HG02885 (cell line): ENCODE measurements around the gene ABCC9.
"Not testable (repeated sequence)": the region's sequence is repeated elsewhere in the genome, so short reads cannot be mapped to it uniquely, and the experiment has no call there.

Experiments used
- ATAC-seq: cut with Tn5 transposase; IDR thresholded peaks from one replicate; pipeline ENCODE4 v1.9.1; 2021; ENCODE audit warnings: mild to moderate bottlenecking; ENCODE audit not compliant: unreplicated experiment, poor library complexity

Gene ABCC9

GRCh38 chr12:21825886-21826617 lies 115.2 kb downstream of the ABCC9 start:
- ATAC-seq = no peak

- ATAC-seq = no peak
These were observed 117.6 kb downstream of the ABCC9 start for GRCh38 chr12:21823581-21823980.

- no peak for ATAC-seq
These were observed 121.5 kb downstream of the ABCC9 start for GRCh38 chr12:21819678-21820077.

- ATAC-seq = no peak
These were observed 122.0 kb downstream of the ABCC9 start for GRCh38 chr12:21819236-21819635.

DNA sequence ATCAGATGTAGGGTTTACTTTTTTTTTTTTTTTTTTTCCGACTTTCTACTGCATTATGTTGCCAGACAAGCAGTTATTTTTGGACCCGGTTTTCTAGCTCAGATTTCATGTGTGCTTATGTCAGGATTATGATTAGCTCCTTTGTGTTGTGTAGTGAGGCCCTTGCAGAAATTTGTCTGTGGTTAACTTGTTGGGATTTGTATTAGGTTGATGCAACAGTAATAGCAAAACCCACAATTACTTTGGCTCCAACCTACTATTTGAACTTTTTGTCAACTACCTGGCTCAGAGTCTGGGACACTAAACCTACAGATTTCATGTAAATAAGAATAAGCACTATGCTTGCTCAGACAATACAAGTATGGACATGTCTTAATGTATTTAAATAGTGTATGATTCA lies 122.6 kb downstream of the ABCC9 start:
- no peak for ATAC-seq

- no peak for ATAC-seq
These were observed 125.7 kb downstream of the ABCC9 start for GRCh38 chr12:21815306-21816062.

- ATAC-seq = no peak
These were observed 126.4 kb downstream of the ABCC9 start for GRCh38 chr12:21814814-21815213.

DNA sequence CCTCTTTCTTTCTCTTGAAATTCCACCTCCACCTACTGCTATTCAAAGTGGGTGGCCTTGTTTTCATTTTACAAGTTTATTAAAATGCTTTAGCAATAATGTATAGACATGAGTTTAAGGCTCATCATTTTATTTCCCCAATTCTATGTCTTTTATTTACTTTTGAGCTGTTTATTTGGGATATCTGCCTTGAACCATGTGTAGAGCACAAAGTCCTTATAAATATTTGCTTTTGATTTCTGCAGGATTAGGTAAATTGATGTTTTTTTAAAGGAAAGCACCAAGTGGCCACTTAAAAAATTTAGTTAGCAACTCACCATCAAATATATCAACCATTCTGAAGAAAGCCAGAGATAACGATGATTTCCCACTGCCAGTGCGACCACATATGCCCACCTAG lies 126.9 kb downstream of the ABCC9 start:
- ATAC-seq = no peak

DNA sequence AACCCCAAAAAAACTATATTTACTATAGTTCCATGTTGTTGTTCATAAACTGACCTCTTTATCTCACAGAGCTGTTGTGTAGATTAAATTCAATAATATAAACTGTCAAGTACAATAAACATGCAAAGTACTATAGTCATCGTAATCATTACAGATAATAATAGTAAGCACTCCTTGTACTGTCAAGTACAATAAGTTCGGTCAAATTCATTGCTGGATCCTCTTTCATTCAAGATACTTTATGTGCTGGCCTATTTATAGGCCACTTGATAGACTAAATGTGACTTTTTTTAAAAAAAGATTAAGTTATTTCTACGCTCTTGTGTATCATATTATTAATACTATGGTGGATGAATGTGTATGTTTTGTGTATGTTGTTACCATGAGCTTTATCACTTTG lies 127.5 kb downstream of the ABCC9 start:
- no peak for ATAC-seq

GRCh38 chr12:21813125-21813524 lies 128.1 kb downstream of the ABCC9 start:
- no peak for ATAC-seq

DNA sequence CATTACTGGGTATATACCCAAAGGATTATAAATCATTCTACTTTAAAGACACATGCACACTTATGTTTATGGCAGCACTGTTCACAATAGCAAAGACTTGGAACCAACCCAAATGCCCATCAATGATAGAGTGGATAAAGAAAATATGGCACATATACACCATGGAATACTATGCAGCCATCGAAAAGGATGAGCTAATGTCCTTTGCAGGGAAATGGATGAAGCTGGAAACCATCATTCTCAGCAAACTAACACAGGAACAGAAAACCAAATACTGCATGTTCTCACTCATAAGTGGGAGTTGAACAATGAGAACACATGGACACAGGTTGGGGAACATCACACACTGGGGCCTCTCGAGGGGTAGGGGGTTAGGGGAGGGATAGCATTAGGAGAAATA lies 128.9 kb downstream of the ABCC9 start:
- ATAC-seq = not testable (repeated sequence)

DNA sequence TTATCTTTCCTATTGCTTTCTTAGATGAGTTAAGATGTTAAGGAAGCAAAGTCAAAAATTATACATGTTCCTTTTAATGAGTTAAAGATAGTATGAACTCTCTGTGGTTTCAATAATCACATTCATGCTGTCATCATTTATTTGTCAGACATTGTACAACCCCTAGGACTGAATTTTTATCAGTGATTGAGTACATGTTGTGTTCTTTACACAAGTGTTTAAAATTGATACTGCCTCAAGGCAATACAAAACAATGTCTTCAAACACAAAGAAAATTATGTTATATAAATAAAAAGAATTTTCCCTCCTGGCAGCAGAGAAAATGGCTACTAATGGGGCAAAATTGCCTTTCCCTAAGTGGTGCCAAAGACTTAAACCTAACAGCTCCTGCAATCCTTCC lies 132.1 kb downstream of the ABCC9 start:
- no peak for ATAC-seq

- no peak for ATAC-seq
These were observed 135.0 kb downstream of the ABCC9 start for GRCh38 chr12:21806255-21806654.

DNA sequence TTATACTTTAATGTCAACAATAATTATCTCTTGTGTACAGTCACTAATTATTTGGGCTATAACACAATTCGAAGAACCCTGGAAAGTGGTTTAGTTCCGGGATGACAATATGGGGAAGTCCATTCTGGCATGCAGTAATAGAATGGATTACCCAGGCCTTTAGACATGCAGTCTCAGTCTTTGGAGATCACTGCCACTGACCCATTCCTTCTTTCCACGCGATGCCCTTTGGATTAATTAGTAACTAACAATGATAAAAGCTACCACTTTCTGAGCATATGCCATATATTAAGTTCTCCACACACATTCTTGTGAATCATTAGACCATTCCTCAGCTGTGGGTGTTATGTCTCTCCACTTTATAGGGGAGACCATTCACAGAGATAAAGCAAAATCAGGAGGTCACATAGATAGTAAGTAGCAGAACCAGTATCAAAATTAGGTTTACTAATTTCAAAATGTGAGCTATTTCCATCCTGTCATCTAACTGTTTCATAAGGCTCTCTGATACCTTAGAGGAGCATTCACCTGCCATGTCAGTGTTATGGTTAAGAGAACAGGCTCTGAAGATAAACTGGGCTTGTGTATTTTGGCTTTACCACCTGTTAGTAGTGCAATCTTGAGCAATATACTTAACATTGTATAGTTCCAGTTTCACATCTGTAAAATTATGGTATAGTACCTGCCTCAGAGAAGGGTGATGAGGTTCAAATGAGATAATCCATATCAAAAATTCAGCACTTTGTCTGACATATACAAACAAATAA lies 139.5 kb downstream of the ABCC9 start:
- ATAC-seq = no peak

GRCh38 chr12:21800011-21800410 lies 141.2 kb downstream of the ABCC9 start:
- ATAC-seq = no peak

DNA sequence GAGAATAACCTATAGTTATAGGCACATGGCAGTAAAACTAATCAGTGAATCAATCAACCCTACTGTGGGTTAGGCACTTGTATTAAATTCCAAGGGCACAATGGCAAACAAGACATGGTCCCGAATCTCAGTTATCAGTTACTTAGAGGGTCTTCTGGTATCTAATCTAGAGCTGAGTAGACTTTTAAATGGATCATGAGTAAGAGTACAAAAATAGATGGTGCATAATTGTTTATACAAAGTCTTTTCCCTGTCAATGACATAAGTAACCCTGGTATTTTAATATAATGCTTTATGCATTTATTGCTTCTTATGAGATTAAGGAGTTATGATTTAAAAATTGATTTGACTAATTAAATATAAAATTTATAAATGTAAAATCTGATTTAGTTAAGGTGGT lies 143.7 kb downstream of the ABCC9 start:
- ATAC-seq = no peak

GRCh38 chr12:21795648-21796328 lies 145.4 kb downstream of the ABCC9 start:
- no peak for ATAC-seq

DNA sequence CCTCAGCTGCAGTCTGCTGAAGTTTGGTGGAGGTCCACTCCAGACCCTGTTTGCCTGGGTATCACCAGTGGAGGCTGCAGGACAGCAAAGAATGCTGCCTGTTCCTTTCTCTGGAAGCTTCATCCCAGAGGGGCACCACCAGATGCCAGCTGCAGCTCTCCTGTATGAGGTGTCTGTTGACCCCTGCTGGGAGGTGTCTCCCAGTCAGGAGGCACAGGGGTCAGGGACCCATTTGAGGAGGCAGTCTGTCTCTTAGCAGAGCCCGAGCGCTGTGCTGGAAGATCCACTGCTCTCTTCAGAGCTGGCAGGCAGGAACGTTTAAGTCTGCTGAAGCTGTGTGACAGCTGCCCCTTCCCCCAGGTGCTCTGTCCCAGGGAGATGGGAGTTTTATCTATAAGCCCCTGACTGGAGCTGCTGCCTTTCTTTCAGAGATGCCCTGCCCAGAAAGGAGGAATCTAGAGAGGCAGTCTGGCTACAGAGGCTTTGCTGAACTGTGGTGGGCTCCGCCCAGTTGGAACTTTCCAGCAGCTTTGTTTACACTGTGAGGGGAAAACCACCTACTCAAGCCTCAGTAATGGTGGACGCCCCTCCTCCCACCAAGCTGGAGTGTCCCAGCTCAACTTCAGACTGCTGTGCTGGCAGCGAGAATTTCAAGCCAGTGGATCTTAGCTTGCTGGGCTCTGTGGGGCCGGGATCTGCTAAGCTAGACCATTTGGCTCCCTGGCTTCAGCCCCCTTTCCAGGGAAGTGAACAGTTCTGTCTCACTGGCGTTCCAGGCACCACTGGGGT lies 146.2 kb downstream of the ABCC9 start:
- ATAC-seq = not testable (repeated sequence)

GRCh38 chr12:21789687-21790086 lies 151.5 kb downstream of the ABCC9 start:
- ATAC-seq = not testable (repeated sequence)
